ENCODE data around the gene YARS2.

DNA sequence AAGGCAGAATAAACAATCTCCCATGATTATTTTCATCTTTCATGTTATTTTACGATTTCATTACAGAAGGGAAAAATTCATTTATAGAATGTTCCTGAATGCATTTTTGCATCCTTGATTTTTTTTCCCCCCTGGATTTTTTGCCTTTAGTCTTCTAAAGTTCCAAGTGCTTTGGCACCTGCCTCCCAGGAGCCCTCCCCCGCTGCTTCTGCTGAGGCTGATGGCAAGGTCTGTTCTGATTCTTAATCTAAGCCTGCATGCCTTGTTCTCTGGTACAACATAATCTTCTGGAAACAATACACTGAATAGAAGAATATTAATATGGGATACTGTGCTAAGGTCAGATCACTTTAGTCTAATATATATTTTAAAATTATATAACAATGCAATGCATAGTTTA is 18.0 kb downstream of the YARS2 start:
- TF ChIP-seq, protein P1, sequence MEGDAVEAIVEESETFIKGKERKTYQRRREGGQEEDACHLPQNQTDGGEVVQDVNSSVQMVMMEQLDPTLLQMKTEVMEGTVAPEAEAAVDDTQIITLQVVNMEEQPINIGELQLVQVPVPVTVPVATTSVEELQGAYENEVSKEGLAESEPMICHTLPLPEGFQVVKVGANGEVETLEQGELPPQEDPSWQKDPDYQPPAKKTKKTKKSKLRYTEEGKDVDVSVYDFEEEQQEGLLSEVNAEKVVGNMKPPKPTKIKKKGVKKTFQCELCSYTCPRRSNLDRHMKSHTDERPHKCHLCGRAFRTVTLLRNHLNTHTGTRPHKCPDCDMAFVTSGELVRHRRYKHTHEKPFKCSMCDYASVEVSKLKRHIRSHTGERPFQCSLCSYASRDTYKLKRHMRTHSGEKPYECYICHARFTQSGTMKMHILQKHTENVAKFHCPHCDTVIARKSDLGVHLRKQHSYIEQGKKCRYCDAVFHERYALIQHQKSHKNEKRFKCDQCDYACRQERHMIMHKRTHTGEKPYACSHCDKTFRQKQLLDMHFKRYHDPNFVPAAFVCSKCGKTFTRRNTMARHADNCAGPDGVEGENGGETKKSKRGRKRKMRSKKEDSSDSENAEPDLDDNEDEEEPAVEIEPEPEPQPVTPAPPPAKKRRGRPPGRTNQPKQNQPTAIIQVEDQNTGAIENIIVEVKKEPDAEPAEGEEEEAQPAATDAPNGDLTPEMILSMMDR (IDR thresholded peaks at IDR 0.05; ENCODE audit: insufficient read depth, low read depth, low read length), result no peak
- no peak for TF ChIP-seq EZH2 (IDR thresholded peaks at IDR 0.05; ENCODE audit: insufficient read depth, low read length)
